ENCODE measurements around the gene PEDS1. TPM values are rescaled to one million over a fixed set of nuclear protein-coding genes. Genes with fewer than 3 reads are reported as not detected.

PEDS1 gene
- total RNA-seq, 1 experiment from 2014 or later: 37.7 TPM

DNA sequence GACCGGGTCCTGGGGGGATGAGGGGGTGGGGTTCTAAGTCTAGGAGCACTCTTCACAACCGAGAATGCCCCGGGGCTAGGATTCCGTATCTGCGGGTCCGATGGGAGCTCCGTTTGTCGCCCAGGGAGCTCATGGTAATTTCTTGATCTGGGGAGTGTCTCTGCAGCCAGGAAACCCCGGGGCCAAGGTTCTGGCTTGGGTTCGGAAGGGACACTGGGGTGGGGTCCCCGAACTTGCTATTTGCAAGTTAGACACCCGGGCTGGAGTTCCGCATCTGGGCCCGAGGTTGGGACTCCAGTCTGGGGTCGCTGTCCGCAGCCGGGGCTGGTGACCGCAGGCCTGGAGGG is 397 bp downstream of the PEDS1 start:
- peaks cover 51% of the 10 kb centered on the region for H3K79me2 ChIP-seq (ENCODE audit: low read depth)
- H3K36me3 ChIP-seq (ENCODE audit: low read depth): no peaks in the 10 kb centered on the region
- DNase-seq: no peak
- H3F3A ChIP-seq (ENCODE audit: insufficient read depth, low read depth): peaks cover 16% of the 10 kb centered on the region; the same call in 1 of the 2 replicates
- H3K27me3 ChIP-seq (ENCODE audit: insufficient read depth, low read depth): no peaks in the 10 kb centered on the region
- ChIA-PET CTCF (interaction anchor here (0.6 to 3.2 kb wide), 10 partner anchors 13 to 900 kb away, joined by 3 to 32 read pairs (median 9); no protein-coding TSS in a partner anchor), POLR2A (ENCODE audit: unreplicated experiment) (interaction anchor here (0.5 to 1.0 kb wide), 8 partner anchors 13 to 1618 kb away, joined by 3 to 12 read pairs (median 5); no protein-coding TSS in a partner anchor)
- TF ChIP-seq, protein P1, sequence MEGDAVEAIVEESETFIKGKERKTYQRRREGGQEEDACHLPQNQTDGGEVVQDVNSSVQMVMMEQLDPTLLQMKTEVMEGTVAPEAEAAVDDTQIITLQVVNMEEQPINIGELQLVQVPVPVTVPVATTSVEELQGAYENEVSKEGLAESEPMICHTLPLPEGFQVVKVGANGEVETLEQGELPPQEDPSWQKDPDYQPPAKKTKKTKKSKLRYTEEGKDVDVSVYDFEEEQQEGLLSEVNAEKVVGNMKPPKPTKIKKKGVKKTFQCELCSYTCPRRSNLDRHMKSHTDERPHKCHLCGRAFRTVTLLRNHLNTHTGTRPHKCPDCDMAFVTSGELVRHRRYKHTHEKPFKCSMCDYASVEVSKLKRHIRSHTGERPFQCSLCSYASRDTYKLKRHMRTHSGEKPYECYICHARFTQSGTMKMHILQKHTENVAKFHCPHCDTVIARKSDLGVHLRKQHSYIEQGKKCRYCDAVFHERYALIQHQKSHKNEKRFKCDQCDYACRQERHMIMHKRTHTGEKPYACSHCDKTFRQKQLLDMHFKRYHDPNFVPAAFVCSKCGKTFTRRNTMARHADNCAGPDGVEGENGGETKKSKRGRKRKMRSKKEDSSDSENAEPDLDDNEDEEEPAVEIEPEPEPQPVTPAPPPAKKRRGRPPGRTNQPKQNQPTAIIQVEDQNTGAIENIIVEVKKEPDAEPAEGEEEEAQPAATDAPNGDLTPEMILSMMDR (conservative IDR thresholded peaks at IDR 0.05): no peak
- peak overlapping the region; percentile 95 for H3K4me2 ChIP-seq
- no peaks in the 10 kb centered on the region; the same call in 1 of the 2 replicates for H4K20me1 ChIP-seq (ENCODE audit: insufficient read depth)
- H3K9me3 ChIP-seq (ENCODE audit: insufficient read depth, low read depth): no peaks in the 10 kb centered on the region
- H3K4me1 ChIP-seq (replicated peaks; ENCODE audit: insufficient read depth): peaks cover 39% of the 10 kb centered on the region
- intact Hi-C loops (cut with micrococcal nuclease; ENCODE audit: unreplicated experiment): loop anchor here (1.0 to 5.0 kb wide), 3 partner anchors 13 to 82 kb away; partner anchors contain the start of gene UBE2V1
- H3K9me2 ChIP-seq (ENCODE audit: insufficient read depth): no peaks in the 10 kb centered on the region
- no peak overlapping the region; the same call in 1 of the 2 replicates for H3K27ac ChIP-seq
- BruUV-seq (replicated peaks): no TSS peak
- H3K4me3 ChIP-seq: peak overlapping the region; percentile 80
- H2AFZ ChIP-seq: peak overlapping the region; percentile 92

- Histone ChIP-seq H3K4me3 (peak overlapping the region; percentile 80), H3K36me3 (ENCODE audit: low read depth) (no peaks in the 10 kb centered on the region), H3F3A (ENCODE audit: insufficient read depth, low read depth) (peaks cover 21% of the 10 kb centered on the region; the same call in 1 of the 2 replicates), H3K9me2 (ENCODE audit: insufficient read depth) (no peaks in the 10 kb centered on the region), H3K4me1 (replicated peaks; ENCODE audit: insufficient read depth) (peaks cover 45% of the 10 kb centered on the region), H2AFZ (peak overlapping the region; percentile 92; the same call in 1 of the 2 replicates), H3K27ac (no peak overlapping the region), H3K79me2 (ENCODE audit: low read depth) (peaks cover 54% of the 10 kb centered on the region), H3K4me2 (peak overlapping the region; percentile 95), H3K27me3 (ENCODE audit: insufficient read depth, low read depth) (no peaks in the 10 kb centered on the region), H4K20me1 (ENCODE audit: insufficient read depth) (no peaks in the 10 kb centered on the region; the same call in 1 of the 2 replicates), H3K9me3 (ENCODE audit: insufficient read depth, low read depth) (no peaks in the 10 kb centered on the region)
- ChIA-PET CTCF (interaction anchor here (0.6 to 3.2 kb wide), 14 partner anchors 14 to 899 kb away, joined by 3 to 32 read pairs (median 6); no protein-coding TSS in a partner anchor), POLR2A (ENCODE audit: unreplicated experiment) (interaction anchor here (0.5 to 0.9 kb wide), 9 partner anchors 13 to 1617 kb away, joined by 3 to 15 read pairs (median 5); no protein-coding TSS in a partner anchor)
- TF ChIP-seq, protein P1 (conservative IDR thresholded peaks at IDR 0.05): peak; percentile 60
- no peak for TF ChIP-seq EZH2 (IDR thresholded peaks at IDR 0.05; ENCODE audit: low read depth)
- no TSS peak for BruUV-seq (replicated peaks)
- intact Hi-C loops (cut with micrococcal nuclease; ENCODE audit: unreplicated experiment): loop anchor here (1.0 to 5.0 kb wide), 5 partner anchors 14 to 82 kb away; partner anchors contain the start of gene UBE2V1
- DNase-seq: peak; percentile 59 to 82
These were observed 950 bp downstream of the PEDS1 start for GRCh38 chr20:50152394-50153152.

DNA sequence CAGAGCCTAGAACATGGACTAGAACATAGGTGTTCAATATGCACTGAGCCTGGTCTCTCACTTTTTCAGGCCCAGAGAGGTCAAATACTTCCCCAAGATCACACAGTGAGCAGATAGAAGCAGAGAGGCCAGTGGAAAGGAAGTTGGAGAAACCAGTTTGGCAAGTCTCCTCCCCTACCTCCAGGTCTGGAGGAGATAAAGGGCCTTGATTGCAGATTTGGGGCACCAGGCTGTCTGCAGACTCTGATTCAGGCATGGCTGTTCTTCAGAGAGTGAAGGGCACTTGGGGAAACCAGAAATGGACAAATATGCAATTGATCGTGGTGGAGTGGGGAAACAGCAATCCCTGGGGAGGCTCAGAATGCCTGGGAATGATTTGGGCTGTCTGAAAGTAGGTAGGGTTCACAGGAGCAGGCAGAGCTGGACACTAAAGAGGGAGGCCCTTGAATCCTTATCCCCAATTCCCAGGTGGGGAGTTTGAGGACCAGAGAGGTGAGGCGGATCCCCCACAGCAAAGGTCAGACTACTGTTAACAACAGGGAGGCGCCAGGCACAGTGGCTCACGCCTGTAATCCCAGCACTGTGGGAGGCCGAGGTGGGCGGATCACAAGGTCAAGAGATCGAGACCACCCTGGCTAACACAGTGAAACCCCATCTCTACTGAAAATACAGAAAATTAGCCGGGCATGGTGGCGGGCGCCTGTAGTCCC is 2.3 kb downstream of the PEDS1 start:
- H3K4me2 ChIP-seq: peak overlapping the region; percentile 95
- peak overlapping the region; percentile 21; the same call in 1 of the 2 replicates for H3K4me3 ChIP-seq
- peaks cover 32% of the 10 kb centered on the region; the same call in 1 of the 2 replicates for H3F3A ChIP-seq (ENCODE audit: insufficient read depth, low read depth)
- H3K27me3 ChIP-seq (ENCODE audit: insufficient read depth, low read depth): no peaks in the 10 kb centered on the region
- DNase-seq: peak; percentile 61 to 87
- TF ChIP-seq, protein P1 (conservative IDR thresholded peaks at IDR 0.05): no peak
- TF ChIP-seq EZH2 (IDR thresholded peaks at IDR 0.05; ENCODE audit: low read depth): no peak
- no peak overlapping the region for H2AFZ ChIP-seq
- peak overlapping the region; percentile 37 for H3K27ac ChIP-seq
- H3K36me3 ChIP-seq (ENCODE audit: low read depth): no peaks in the 10 kb centered on the region
- H3K4me1 ChIP-seq (replicated peaks; ENCODE audit: insufficient read depth): peaks cover 59% of the 10 kb centered on the region
- intact Hi-C loops (cut with micrococcal nuclease; ENCODE audit: unreplicated experiment): loop anchor here (5.0 kb wide), 1 partner anchor 39 kb away; the partner anchor contains the start of gene UBE2V1
- no peaks in the 10 kb centered on the region for H3K9me2 ChIP-seq (ENCODE audit: insufficient read depth)
- ChIA-PET CTCF (interaction anchor here (2.2 to 2.7 kb wide), 2 partner anchors 21 to 35 kb away, joined by 10 to 11 read pairs; no protein-coding TSS in a partner anchor), POLR2A (ENCODE audit: unreplicated experiment) (no interaction called here)
- H4K20me1 ChIP-seq (ENCODE audit: insufficient read depth): no peaks in the 10 kb centered on the region; the same call in 1 of the 2 replicates
- H3K9me3 ChIP-seq (ENCODE audit: insufficient read depth, low read depth): no peaks in the 10 kb centered on the region
- no TSS peak for BruUV-seq (replicated peaks)
- H3K79me2 ChIP-seq (ENCODE audit: low read depth): peaks cover 68% of the 10 kb centered on the region

Measured in PC-9 (cell line).